OCI-LY7 (cell line): Measurements from ENCODE around the gene IFFO2.

Source experiments
- CTCF ChIP-seq: fragments of 200-600 bp; sonication (generic); conservative IDR thresholded peaks from 2 replicates; pipeline ENCODE4 v1.5.1; 2014; ENCODE audit warnings: mild to moderate bottlenecking, antibody characterized with exemption, low read length, moderate library complexity, mixed read lengths
- EZH2phosphoT487 ChIP-seq: fragments of 200-600 bp; sonication (generic); IDR thresholded peaks from 2 replicates; pipeline ENCODE4 v1.6.1; 2018; ENCODE audit warnings: low read depth, borderline replicate concordance, mild to moderate bottlenecking, mixed run types, antibody characterized with exemption, low read length, moderate library complexity, mixed read lengths

GRCh38 chr1:18855573-18855972 lies 100.9 kb downstream of the IFFO2 start:
- TF ChIP-seq CTCF: no peak
- no peak for TF ChIP-seq EZH2phosphoT487
